Uterus (tissue), 4 donors: ENCODE results near the gene CMTM7. TPM values are rescaled to one million over a fixed set of nuclear protein-coding genes. Genes with fewer than 3 reads are reported as not detected.

Experiments used
- DNase-seq, 2 donors: peaks; one replicate each; pipeline ENCODE4 v3.0.0-alpha.2; 2019 to 2020
- H3K27ac ChIP-seq, 2 donors: fragments of 200-600 bp; sonication (generic); 1 replicate in 1 of 2; 2 replicates in 1 of 2; pipeline ENCODE4 v1.5.1; 2016 to 2018
- H3K27me3 ChIP-seq, 2 donors: fragments of 200-600 bp; sonication (generic); one replicate each; pipeline ENCODE4 v1.5.1; 2018 to 2019; ENCODE audit warnings: control low read depth in 1 of 2
- H3K36me3 ChIP-seq, 2 donors: fragments of 200-600 bp; sonication (generic); one replicate each; pipeline ENCODE4 v1.5.1; 2019; ENCODE audit warnings: control low read depth in 1 of 2
- H3K4me1 ChIP-seq, 2 donors: fragments of 200-600 bp; sonication (generic); one replicate each; pipeline ENCODE4 v1.5.1; 2018 to 2019; ENCODE audit warnings: control low read depth in 1 of 2
- H3K4me3 ChIP-seq, 2 donors: fragments of 200-600 bp; sonication (generic); 1 replicate in 1 of 2; 2 replicates in 1 of 2; pipeline ENCODE4 v1.5.1; 2018 to 2019; ENCODE audit warnings: mild to moderate bottlenecking in 1 of 2
- H3K9me3 ChIP-seq, 2 donors: fragments of 200-600 bp; sonication (generic); one replicate each; pipeline ENCODE4 v1.5.1; 2019; ENCODE audit warnings: control low read depth in 1 of 2
- CTCF ChIP-seq, 4 experiments: fragments of 200-600 bp in 2 of 4; fragments of 450-650 bp in 2 of 4; sonication (generic) in 2 of 4; IDR thresholded peaks; one replicate each; pipeline ENCODE4 v1.5.1; 2016 to 2019; ENCODE audit warnings: antibody characterized with exemption in 4 of 4, mild to moderate bottlenecking in 2 of 4, moderate library complexity in 1 of 4
- POLR2A ChIP-seq, 2 donors: fragments of 450-650 bp; IDR thresholded peaks; one replicate each; pipeline ENCODE4 v1.6.1; 2016; ENCODE audit warnings: antibody characterized with exemption in 2 of 2, mild to moderate bottlenecking in 1 of 2, moderate library complexity in 1 of 2
- intact Hi-C: fragments of 100-400 bp; cut with DNase I; formaldehyde crosslinking; loops from one replicate; pipeline ENCODE4 v1.15.1; 2023; ENCODE audit warnings: low total_unique reads
- total RNA-seq, 4 donors: library from RNA; depleted of rRNA in 3 of 4; stranded (reverse); fragments of >200 nt in 3 of 4; gene quantifications; one replicate each; pipeline versions ENCODE4 v1.1.0 to v1.2.4, GENCODE V29; 2014 to 2023
- donor health status: DM: yes; HTN: yes; CAD: no.

The CMTM7 gene
- total RNA-seq, 4 donors from 2014 or later = 0.26 to 25.2 (median 13.3) TPM

GRCh38 chr3:32502118-32502945, 110.7 kb downstream of the CMTM7 start, which contains the start of gene CMTM6:
CMTM6 (minus strand) TSS chr3:32502852; CDS start chr3:32502745, 107 bp downstream.
- Histone ChIP-seq H3K4me1 (no peaks in the 10 kb centered on the region), H3K4me3 (peak within 1 kb of the TSS; percentile 71 to 95), H3K27me3 (no peaks in the 10 kb centered on the region), H3K9me3 (no peaks in the 10 kb centered on the region), H3K36me3 (no peaks in the 10 kb centered on the region), H3K27ac (peak within 1 kb of the TSS; percentile 93)
- TF ChIP-seq POLR2A (IDR thresholded peaks at IDR 0.05) = peak; percentile 62 to 67
- TF ChIP-seq CTCF (IDR thresholded peaks at IDR 0.05) = no peak
- DNase-seq = peak; percentile 77
- intact Hi-C loops = loop anchor here (10.0 kb wide), 1 partner anchor 162 kb away; no protein-coding TSS in a partner anchor

GRCh38 chr3:32502946-32503286, 111.3 kb downstream of the CMTM7 start:
- H3K27me3 ChIP-seq = no peaks in the 10 kb centered on the region
- TF ChIP-seq POLR2A (IDR thresholded peaks at IDR 0.05) (no peak), CTCF (IDR thresholded peaks at IDR 0.05) (no peak)
- DNase-seq = no peak
- no peaks in the 10 kb centered on the region for H3K36me3 ChIP-seq
- H3K4me3 ChIP-seq = peak overlapping the region; percentile 71 to 95
- intact Hi-C loops = loop anchor here (10.0 kb wide), 1 partner anchor 162 kb away; no protein-coding TSS in a partner anchor
- no peaks in the 10 kb centered on the region for H3K9me3 ChIP-seq
- H3K27ac ChIP-seq = peak overlapping the region; percentile 93
- no peaks in the 10 kb centered on the region for H3K4me1 ChIP-seq

Other genes starting within 250 kb of the CMTM7 start
- 1 to 10 TPM; 1.5 to 4.7 (median 2.5) TPM for gene CMTM8, start 153.2 kb upstream of the CMTM7 start, total RNA-seq
- 100 to 1,000 TPM in 1 of 4 donors, 10 to 100 TPM in 3; 12.8 to 118 (median 52.4) TPM for gene CMTM6, start 111.0 kb downstream of the CMTM7 start, total RNA-seq
- 10 to 100 TPM in 3 of 4 donors, 1 to 10 TPM in 1; 9.5 to 65.9 (median 41.0) TPM for gene DYNC1LI1, start 179.0 kb downstream of the CMTM7 start, total RNA-seq